Hematopoietic multipotent progenitor cell treated with erythropoietin and hydrocortisone succinate and interleukin-3 and kit ligand, for 17 days (in vitro differentiated cells): ENCODE results near the gene PDE4B.

Source experiments
- DNase-seq: peaks from one replicate; pipeline ENCODE4 v3.0.0-alpha.2; 2015; ENCODE audit warnings: low spot score

The PDE4B gene

GRCh38 chr1:66262208-66262963, 469.7 kb downstream of the PDE4B start:
- DNase-seq, result no peak

- DNase-seq, result no peak
Observed at GRCh38 chr1:66265268-66265667, 472.6 kb downstream of the PDE4B start.

- DNase-seq, result no peak
Observed at GRCh38 chr1:66265796-66266195, 473.1 kb downstream of the PDE4B start.

GRCh38 chr1:66266350-66266749, 473.7 kb downstream of the PDE4B start:
- no peak for DNase-seq

GRCh38 chr1:66266756-66267155, 474.1 kb downstream of the PDE4B start:
- no peak for DNase-seq

- no peak for DNase-seq
Observed at GRCh38 chr1:66267201-66267940, 474.7 kb downstream of the PDE4B start.

GRCh38 chr1:66269222-66269621, 476.5 kb downstream of the PDE4B start:
- DNase-seq, result no peak

- no peak for DNase-seq
Observed at GRCh38 chr1:66270119-66270812, 477.6 kb downstream of the PDE4B start.

GRCh38 chr1:66271216-66271903, 478.7 kb downstream of the PDE4B start:
- DNase-seq, result no peak

GRCh38 chr1:66271904-66272254, 479.2 kb downstream of the PDE4B start:
- no peak for DNase-seq

GRCh38 chr1:66273656-66274055, 481.0 kb downstream of the PDE4B start:
- no peak for DNase-seq

- no peak for DNase-seq
Observed at GRCh38 chr1:66274634-66275033, 481.9 kb downstream of the PDE4B start.

- DNase-seq, result no peak
Observed at GRCh38 chr1:66275083-66275482, 482.4 kb downstream of the PDE4B start.

GRCh38 chr1:66275601-66276023, 482.9 kb downstream of the PDE4B start:
- no peak for DNase-seq

- DNase-seq, result no peak
Observed at GRCh38 chr1:66276218-66276617, 483.5 kb downstream of the PDE4B start.

- no peak for DNase-seq
Observed at GRCh38 chr1:66278260-66279021, 485.7 kb downstream of the PDE4B start.

- DNase-seq, result no peak
Observed at GRCh38 chr1:66281808-66282207, 489.1 kb downstream of the PDE4B start.

- DNase-seq, result no peak
Observed at GRCh38 chr1:66282343-66282852, 489.7 kb downstream of the PDE4B start.

- DNase-seq, result no peak
Observed at GRCh38 chr1:66282891-66283621, 490.4 kb downstream of the PDE4B start.

GRCh38 chr1:66283622-66284041, 490.9 kb downstream of the PDE4B start:
- no peak for DNase-seq

- DNase-seq, result no peak
Observed at GRCh38 chr1:66284746-66285145, 492.1 kb downstream of the PDE4B start.
